ENCODE data around the gene CAMKV.
"Not testable (repeated sequence)": the region's sequence is repeated elsewhere in the genome, so short reads cannot be mapped to it uniquely, and the experiment has no call there.

Gene CAMKV

DNA sequence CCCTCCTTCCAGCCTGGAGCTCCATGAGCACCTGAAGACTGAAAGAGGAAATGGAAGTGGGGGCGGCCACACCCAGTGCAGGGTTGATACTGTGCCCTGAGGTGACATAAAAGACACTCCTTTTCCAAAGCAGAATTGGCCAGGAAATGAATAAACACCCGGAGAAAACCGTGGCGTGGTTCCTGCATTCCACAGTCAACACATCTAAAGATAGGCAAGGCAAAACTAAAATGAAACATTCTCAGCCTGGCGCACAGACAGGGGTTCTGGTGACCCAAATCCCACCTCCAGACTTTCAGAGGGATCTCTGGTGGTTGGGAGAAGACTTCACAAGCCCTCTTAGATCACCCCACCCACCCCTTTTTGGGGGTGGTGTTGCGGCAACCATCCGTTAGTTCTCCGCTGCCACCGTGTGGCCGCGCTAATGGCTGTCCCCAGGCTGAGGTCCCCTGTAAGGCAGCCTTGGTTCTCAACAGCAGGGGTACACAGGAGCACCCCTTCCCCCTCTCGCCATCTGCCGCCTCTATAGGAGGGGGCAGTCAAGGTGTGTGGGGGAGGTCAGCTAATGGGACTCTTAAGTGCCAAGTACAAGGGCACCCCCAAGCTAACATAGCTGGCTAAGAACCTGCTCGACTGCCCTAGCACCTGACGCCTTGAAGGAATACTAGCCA, 36.5 kb upstream of the CAMKV start:
- peaks cover 2 to 29% (median 25%) of the 10 kb centered on the region in 5 donors for H3K4me1 ChIP-seq (ENCODE audit: control insufficient read depth in 5 of 5, insufficient read depth in 5 of 5, low read length in 5 of 5)
- H3K4me3 ChIP-seq (ENCODE audit: low read depth in 1 of 5, low read length in 5 of 5): peak overlapping the region in 4 of 5 donors; percentile 43 to 54 (median 48)
- H3K9ac ChIP-seq (ENCODE audit: low read length in 5 of 5): peak overlapping the region in 2 of 5 donors; percentile 17 to 64
- peaks cover 0 to 30% (median 27%) of the 10 kb centered on the region in 5 donors for H3K36me3 ChIP-seq (ENCODE audit: control insufficient read depth in 5 of 5, insufficient read depth in 5 of 5, low read length in 5 of 5)
- no peak overlapping the region for H3K27ac ChIP-seq (ENCODE audit: low read depth, low read length)
- no peaks in the 10 kb centered on the region for H3K27me3 ChIP-seq (ENCODE audit: control insufficient read depth in 5 of 5, insufficient read depth in 4 of 5, low read length in 5 of 5)
- no peaks in the 10 kb centered on the region for H3K9me3 ChIP-seq (ENCODE audit: control insufficient read depth in 5 of 5, low read length in 5 of 5)

DNA sequence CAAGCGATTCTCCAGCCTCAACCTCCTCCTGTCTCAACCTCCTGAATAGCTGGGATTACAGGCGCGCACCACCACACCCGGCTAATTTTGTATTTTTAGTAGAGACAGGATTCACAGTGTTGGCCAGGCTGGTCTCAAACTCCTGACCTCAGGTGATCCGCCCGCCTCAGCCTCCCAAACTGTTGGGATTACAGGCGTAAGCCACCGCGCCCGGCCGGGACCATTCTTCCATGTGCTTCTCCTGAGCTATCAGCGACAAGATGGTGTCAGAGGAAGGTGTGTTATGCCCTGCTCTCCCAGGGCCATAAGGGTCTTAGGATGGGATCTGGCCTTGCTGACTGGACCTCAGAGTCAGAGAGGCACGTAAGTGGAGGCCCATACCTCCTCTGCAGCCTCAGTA, 34.7 kb upstream of the CAMKV start:
- not testable (repeated sequence) for H3K27ac ChIP-seq (ENCODE audit: low read depth, low read length); H3K27me3 ChIP-seq (ENCODE audit: control insufficient read depth in 5 of 5, insufficient read depth in 4 of 5, low read length in 5 of 5); H3K9me3 ChIP-seq (ENCODE audit: control insufficient read depth in 5 of 5, low read length in 5 of 5); H3K4me3 ChIP-seq (ENCODE audit: low read depth in 1 of 5, low read length in 5 of 5)
- H3K36me3 ChIP-seq (ENCODE audit: control insufficient read depth in 5 of 5, insufficient read depth in 5 of 5, low read length in 5 of 5): peaks cover 0 to 12% (median 10%) of the 10 kb centered on the region in 5 donors
- peak overlapping the region in 1 of 5 donors; percentile 52 for H3K9ac ChIP-seq (ENCODE audit: low read length in 5 of 5)
- peaks cover 2 to 33% (median 27%) of the 10 kb centered on the region in 5 donors for H3K4me1 ChIP-seq (ENCODE audit: control insufficient read depth in 5 of 5, insufficient read depth in 5 of 5, low read length in 5 of 5)

DNA sequence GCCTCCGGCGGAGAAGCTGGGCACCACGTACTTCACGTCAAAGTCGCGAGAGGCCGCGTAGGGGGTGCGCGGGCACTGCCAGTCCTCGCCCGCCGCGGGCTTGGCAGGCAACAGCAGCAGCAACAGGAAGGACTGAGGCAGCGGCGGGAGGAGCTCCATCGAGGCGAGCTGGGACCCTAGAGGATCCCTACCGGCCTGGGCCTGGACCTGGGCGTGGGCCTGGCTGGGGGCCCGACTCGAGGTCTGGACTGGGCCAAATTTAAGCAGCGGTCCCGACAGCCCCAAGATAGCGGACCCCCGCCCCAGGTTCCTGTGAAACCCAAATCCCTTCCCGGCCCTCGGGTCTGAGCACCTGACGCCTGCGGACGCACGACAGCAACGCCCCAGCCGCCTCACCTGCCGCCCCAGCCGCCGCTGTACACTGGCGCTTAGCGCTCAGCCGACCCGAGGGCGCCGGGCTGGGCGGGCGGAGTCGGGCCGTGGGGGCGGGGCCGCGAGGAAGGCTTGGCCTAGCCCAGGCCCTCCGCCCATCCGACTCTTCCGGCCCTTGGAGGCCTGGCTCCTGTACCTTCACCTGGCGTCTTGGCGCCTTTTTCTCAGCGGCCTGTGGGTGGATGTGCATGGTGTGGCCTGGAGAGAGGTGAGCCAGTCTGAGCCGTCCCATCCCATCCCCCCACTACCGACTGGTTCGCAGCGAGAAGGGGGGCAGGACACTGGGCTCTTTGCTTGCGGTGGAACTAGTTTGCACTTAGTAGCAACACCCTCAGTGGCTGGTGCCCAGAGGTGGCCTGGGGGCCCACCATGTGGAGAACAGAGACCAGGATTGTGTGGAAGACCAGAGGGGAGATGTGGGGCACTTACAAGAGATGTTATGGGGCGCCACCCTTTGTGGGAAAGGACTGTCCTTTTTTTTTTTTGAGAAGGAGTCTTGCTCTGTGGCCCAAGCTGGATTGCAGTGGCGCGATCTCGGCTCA, 34.0 kb upstream of the CAMKV start, which contains the start of gene MST1R:
TSS of gene MST1R (minus strand) at position 423 of the 974 bp plus-strand sequence. CDS start at position 159, 264 bp downstream.
- H3K4me1 ChIP-seq (ENCODE audit: control insufficient read depth in 5 of 5, insufficient read depth in 5 of 5, low read length in 5 of 5): peaks cover 2 to 33% (median 27%) of the 10 kb centered on the region in 5 donors
- no peak within 1 kb of the TSS for H3K27ac ChIP-seq (ENCODE audit: low read depth, low read length)
- no peaks in the 10 kb centered on the region for H3K9me3 ChIP-seq (ENCODE audit: control insufficient read depth in 5 of 5, low read length in 5 of 5)
- no peaks in the 10 kb centered on the region for H3K27me3 ChIP-seq (ENCODE audit: control insufficient read depth in 5 of 5, insufficient read depth in 4 of 5, low read length in 5 of 5)
- H3K9ac ChIP-seq (ENCODE audit: low read length in 5 of 5): peak within 1 kb of the TSS in 4 of 5 donors; percentile 52 to 80 (median 74)
- peak within 1 kb of the TSS; percentile 63 to 73 (median 69) for H3K4me3 ChIP-seq (ENCODE audit: low read depth in 1 of 5, low read length in 5 of 5)
- H3K36me3 ChIP-seq (ENCODE audit: control insufficient read depth in 5 of 5, insufficient read depth in 5 of 5, low read length in 5 of 5): peaks cover 0 to 5% (median 3%) of the 10 kb centered on the region in 5 donors

DNA sequence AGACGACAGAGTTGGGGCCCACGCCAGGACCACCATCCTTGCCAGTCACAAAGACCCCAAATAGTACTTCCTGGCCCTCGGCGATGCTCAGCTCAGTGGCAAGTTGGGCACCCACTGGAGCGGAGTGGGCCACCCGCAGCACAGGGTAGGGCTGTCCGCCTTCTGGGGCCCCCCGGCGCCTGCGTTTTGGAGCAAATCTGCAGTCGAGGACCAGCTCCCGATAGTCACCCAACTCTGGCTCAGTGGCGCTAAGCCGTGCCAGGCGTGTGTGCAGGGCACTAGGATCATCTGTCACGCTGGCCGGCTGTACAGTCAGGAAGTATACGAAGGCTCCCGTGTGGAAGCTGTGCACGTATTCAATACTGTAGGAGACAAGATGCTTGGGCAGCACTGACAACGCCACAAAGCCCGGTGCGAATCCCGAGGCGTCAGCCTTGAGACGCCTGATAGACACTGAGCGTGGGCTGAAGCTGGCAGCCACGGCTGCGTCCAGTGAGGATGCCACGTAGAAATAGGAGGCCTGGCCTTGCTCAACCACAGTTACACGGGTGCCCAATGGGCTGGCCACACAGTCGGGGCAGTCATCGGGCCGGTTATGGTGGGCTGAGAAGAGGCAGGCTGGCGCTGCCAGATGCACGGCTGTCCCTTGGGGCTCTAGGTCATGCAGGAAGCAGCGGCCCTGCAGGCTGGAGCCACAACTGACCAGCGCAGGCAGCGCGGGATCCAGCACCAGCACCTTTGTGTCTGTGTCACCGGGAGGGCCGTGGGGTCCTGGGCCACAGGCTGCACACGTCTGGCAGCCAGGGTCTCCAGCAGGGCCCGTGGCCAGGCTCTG, 33.0 kb upstream of the CAMKV start:
- H3K27me3 ChIP-seq (ENCODE audit: control insufficient read depth in 5 of 5, insufficient read depth in 4 of 5, low read length in 5 of 5): no peaks in the 10 kb centered on the region
- H3K4me3 ChIP-seq (ENCODE audit: low read depth in 1 of 5, low read length in 5 of 5): peak overlapping the region in 2 of 5 donors; percentile 65 to 69
- H3K9ac ChIP-seq (ENCODE audit: low read length in 5 of 5): peak overlapping the region in 1 of 5 donors; percentile 80
- H3K9me3 ChIP-seq (ENCODE audit: control insufficient read depth in 5 of 5, low read length in 5 of 5): no peaks in the 10 kb centered on the region
- H3K4me1 ChIP-seq (ENCODE audit: control insufficient read depth in 5 of 5, insufficient read depth in 5 of 5, low read length in 5 of 5): peaks cover 2 to 33% (median 27%) of the 10 kb centered on the region in 5 donors
- H3K36me3 ChIP-seq (ENCODE audit: control insufficient read depth in 5 of 5, insufficient read depth in 5 of 5, low read length in 5 of 5): no peaks in the 10 kb centered on the region
- no peak overlapping the region for H3K27ac ChIP-seq (ENCODE audit: low read depth, low read length)

DNA sequence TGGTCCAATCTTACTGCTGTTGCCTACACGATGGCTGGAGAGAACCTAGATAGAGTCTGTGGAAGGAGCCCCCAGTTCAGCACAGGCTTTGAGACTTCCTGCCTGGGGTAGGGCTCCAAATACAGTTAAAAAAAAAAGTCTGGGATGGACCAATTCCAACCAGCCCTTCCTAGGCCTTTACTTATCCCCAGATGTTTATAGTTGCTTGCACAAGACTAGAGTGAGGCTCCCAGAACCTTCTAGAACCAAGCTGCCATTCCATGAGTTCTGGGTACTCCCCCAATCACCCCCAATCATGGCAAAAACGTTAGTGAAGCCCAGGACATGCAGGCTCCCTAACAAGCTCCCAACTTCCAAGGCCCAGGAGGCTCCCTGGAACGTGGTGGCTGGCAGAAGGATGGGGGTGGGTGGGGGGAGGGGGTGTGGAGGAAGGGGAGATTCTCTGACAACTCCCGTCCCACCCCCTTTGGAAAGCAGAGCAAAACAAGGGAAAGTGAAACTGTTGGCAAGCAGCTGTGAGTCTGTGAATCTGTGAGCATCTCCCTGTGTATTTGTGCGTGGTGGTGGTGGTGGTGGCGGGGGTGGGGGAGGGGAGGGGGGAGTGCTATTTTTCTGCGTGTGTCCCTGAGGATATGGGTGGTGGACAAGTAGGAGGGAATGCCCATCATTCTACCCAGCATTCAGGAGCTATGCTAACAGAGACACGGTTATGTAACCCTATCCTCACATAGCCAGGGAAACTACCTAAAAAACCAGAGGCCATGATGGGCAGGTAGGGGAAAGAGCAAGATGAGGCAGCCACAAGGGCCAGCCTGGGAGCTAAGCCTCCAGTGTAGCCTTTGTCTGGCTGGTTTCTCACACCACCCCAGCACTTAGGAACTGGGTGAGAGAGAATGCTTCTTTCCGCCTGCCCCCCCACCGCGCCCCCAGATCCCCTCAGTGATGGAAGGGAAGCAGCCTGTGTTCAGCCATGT, 31.9 kb upstream of the CAMKV start:
- Histone ChIP-seq H3K27ac (ENCODE audit: low read depth, low read length) (no peak overlapping the region), H3K4me3 (ENCODE audit: low read depth in 1 of 5, low read length in 5 of 5) (no peak overlapping the region), H3K27me3 (ENCODE audit: control insufficient read depth in 5 of 5, insufficient read depth in 4 of 5, low read length in 5 of 5) (no peaks in the 10 kb centered on the region), H3K4me1 (ENCODE audit: control insufficient read depth in 5 of 5, insufficient read depth in 5 of 5, low read length in 5 of 5) (peaks cover 2 to 33% (median 27%) of the 10 kb centered on the region in 5 donors), H3K9me3 (ENCODE audit: control insufficient read depth in 5 of 5, low read length in 5 of 5) (no peaks in the 10 kb centered on the region), H3K36me3 (ENCODE audit: control insufficient read depth in 5 of 5, insufficient read depth in 5 of 5, low read length in 5 of 5) (peaks cover 0 to 8% (median 0%) of the 10 kb centered on the region in 5 donors), H3K9ac (ENCODE audit: low read length in 5 of 5) (no peak overlapping the region)

DNA sequence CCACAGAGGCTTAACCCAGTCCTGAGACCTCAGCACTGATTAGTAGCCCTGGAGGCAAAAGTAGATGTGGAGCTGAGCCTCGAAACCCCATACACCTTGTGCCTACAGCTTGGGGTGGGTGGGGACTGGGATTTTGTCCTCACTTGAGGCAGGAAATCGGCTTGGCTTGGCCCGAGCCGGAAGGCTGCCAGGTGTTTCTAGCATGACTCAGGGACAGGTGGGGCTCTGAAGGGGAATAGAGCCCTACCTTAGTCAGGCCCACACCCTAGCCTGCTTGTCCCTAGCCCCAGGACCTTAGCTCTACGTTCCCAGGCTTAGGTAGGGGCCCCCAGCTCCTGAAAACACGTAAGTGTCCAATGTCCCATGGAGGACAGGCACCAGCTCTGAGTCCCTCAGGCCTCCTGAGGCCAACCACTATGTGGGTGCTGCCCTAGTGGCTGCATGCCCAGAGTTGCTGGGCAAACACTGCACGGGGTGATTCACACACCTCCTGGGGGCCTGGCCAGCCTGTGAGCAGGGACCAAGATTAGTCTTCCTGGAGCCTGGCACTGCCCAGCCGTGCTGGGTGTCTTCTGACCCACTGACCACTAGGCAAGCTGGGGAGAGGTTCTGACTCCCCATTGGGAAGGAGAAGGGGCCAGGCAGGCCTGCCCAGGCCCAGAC, 30.9 kb upstream of the CAMKV start:
- Histone ChIP-seq H3K9me3 (ENCODE audit: control insufficient read depth in 5 of 5, low read length in 5 of 5) (no peaks in the 10 kb centered on the region), H3K9ac (ENCODE audit: low read length in 5 of 5) (no peak overlapping the region), H3K36me3 (ENCODE audit: control insufficient read depth in 5 of 5, insufficient read depth in 5 of 5, low read length in 5 of 5) (peaks cover 0 to 16% (median 0%) of the 10 kb centered on the region in 5 donors), H3K4me3 (ENCODE audit: low read depth in 1 of 5, low read length in 5 of 5) (no peak overlapping the region), H3K27ac (ENCODE audit: low read depth, low read length) (no peak overlapping the region), H3K27me3 (ENCODE audit: control insufficient read depth in 5 of 5, insufficient read depth in 4 of 5, low read length in 5 of 5) (no peaks in the 10 kb centered on the region), H3K4me1 (ENCODE audit: control insufficient read depth in 5 of 5, insufficient read depth in 5 of 5, low read length in 5 of 5) (peaks cover 0 to 23% (median 17%) of the 10 kb centered on the region in 5 donors)

DNA sequence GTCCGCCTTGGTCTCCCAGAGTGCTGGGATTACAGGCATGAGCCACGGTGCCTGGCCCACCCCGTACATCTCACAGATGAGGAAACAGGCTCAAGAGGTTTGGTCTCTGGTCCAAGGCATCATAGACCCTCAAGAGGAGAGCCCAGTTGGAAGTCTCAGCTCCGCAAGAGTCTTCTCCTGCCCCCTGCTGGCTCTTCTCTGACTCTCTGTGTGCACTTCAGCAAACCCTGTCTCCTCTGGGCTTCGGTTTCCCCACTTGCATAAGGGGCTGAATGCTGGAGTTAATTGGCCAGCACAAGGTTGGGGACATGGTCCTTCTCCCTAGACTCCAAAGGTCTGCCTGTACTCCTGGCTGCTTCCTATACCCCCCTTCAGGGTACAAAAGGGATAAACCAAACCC, 30.1 kb upstream of the CAMKV start:
- no peak overlapping the region for H3K4me3 ChIP-seq (ENCODE audit: low read depth in 1 of 5, low read length in 5 of 5)
- H3K27ac ChIP-seq (ENCODE audit: low read depth, low read length): no peak overlapping the region
- peaks cover 0 to 20% (median 2%) of the 10 kb centered on the region in 5 donors for H3K36me3 ChIP-seq (ENCODE audit: control insufficient read depth in 5 of 5, insufficient read depth in 5 of 5, low read length in 5 of 5)

DNA sequence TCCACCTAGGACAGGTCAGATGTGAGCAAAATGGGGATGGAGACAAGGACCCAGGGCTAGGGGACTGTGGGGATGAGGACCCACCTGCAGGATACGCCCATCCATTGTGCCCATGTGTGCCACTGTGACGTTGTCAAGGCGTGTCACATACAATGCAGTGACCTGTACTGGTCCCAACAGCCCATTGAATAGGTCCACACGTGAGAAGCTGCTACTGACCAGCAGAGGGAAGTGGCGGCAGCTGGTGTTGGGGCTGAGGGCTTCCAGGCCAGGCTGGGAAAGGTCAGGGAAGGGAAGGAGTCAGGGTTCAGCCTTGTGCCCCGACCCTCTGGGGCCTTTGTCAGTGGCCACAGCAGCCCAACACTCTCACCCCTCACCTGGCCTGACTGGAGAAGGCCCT, 29.3 kb upstream of the CAMKV start:
- Histone ChIP-seq H3K27me3 (ENCODE audit: control insufficient read depth in 5 of 5, insufficient read depth in 4 of 5, low read length in 5 of 5) (no peaks in the 10 kb centered on the region), H3K27ac (ENCODE audit: low read depth, low read length) (no peak overlapping the region), H3K9ac (ENCODE audit: low read length in 5 of 5) (no peak overlapping the region), H3K9me3 (ENCODE audit: control insufficient read depth in 5 of 5, low read length in 5 of 5) (no peaks in the 10 kb centered on the region), H3K36me3 (ENCODE audit: control insufficient read depth in 5 of 5, insufficient read depth in 5 of 5, low read length in 5 of 5) (peaks cover 0 to 20% (median 2%) of the 10 kb centered on the region in 5 donors), H3K4me1 (ENCODE audit: control insufficient read depth in 5 of 5, insufficient read depth in 5 of 5, low read length in 5 of 5) (peaks cover 0 to 17% (median 12%) of the 10 kb centered on the region in 5 donors), H3K4me3 (ENCODE audit: low read depth in 1 of 5, low read length in 5 of 5) (no peak overlapping the region)

More for the DNA sequence above, 30.1 kb upstream of the CAMKV start:
- Histone ChIP-seq H3K9me3 (ENCODE audit: control insufficient read depth in 5 of 5, low read length in 5 of 5) (no peaks in the 10 kb centered on the region), H3K9ac (ENCODE audit: low read length in 5 of 5) (no peak overlapping the region), H3K4me1 (ENCODE audit: control insufficient read depth in 5 of 5, insufficient read depth in 5 of 5, low read length in 5 of 5) (peaks cover 0 to 20% (median 15%) of the 10 kb centered on the region in 5 donors), H3K27me3 (ENCODE audit: control insufficient read depth in 5 of 5, insufficient read depth in 4 of 5, low read length in 5 of 5) (no peaks in the 10 kb centered on the region)
